ENCODE results near the gene SIGLEC12.
"Not testable (repeated sequence)": the region's sequence is repeated elsewhere in the genome, so short reads cannot be mapped to it uniquely, and the experiment has no call there.

Gene SIGLEC12

DNA sequence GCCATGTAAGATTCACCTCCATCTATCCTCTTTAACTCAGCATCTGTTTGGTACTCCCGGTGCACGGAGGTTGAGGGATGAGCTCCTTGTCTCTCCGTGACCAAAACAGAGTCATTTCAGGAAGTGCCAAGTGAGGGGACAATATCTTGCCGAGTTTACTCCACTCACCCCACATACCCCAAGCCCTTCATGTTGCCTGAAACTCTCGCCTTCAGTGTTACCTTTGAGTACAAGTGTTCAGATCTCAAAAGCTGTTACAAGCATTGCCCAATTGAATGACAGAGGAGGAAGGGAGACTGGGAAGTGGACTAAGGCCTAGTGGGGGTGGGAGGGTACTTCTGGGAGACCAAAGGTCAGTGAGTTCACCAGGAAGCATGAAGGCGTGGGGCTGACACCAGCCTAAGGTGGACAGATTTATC, 6.0 kb upstream of the SIGLEC12 start:
- H3K36me3 Mint-ChIP-seq = peaks cover 6% of the 10 kb centered on the region
- H3K4me1 Mint-ChIP-seq (ENCODE audit: low read depth) = peaks cover 3% of the 10 kb centered on the region
- H3K9me3 Mint-ChIP-seq (ENCODE audit: low read depth) = peaks cover 5% of the 10 kb centered on the region
- H3K27ac Mint-ChIP-seq = no peak overlapping the region
- no peak overlapping the region for H3K4me3 Mint-ChIP-seq
- H3K27me3 Mint-ChIP-seq = peaks cover 5% of the 10 kb centered on the region

DNA sequence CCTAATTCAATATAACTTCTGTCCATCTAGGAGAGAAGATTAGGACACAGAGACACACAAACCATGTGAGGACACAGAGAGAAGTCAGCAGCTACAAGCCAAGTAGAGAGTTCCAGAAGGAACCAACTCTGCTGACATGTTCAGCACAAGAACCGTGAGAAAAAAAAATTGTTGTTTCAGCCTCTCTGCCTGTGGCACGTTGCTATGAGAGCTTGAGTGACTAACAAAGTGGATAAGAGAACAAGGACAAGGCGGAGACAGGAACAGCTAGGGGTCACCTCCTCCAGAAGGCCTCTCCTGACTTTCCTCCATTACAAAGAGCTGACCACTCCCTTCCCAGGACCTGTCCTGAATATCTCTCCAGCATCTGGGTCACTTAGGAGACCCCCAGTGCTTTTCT, 5.6 kb upstream of the SIGLEC12 start:
- Mint-ChIP-seq H3K4me3 (no peak overlapping the region), H3K4me1 (ENCODE audit: low read depth) (peaks cover 4% of the 10 kb centered on the region), H3K27me3 (peaks cover 5% of the 10 kb centered on the region), H3K27ac (no peak overlapping the region), H3K9me3 (ENCODE audit: low read depth) (peaks cover 5% of the 10 kb centered on the region), H3K36me3 (peaks cover 6% of the 10 kb centered on the region)

DNA sequence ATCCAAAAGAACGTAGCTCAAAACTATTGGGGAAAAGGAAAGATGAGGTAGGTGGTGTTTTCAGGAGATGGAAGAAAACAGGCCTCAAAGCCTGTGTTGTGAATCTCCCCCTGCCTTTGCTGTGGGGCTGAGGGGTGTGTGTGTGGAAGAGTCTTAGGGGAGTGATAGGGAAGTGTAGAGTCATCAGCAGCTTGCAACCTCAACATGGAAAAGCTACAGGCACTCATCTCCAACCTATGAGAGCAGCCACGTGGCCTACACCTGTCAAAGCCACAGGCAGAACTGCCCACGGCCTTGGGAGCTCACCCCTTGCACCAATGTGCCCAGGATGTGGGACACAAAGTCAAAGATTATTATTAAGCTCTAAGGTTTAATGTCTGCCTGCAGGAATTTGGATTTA, 4.3 kb upstream of the SIGLEC12 start:
- H3K27me3 Mint-ChIP-seq = peaks cover 4% of the 10 kb centered on the region
- peaks cover 6% of the 10 kb centered on the region for H3K36me3 Mint-ChIP-seq
- peaks cover 15% of the 10 kb centered on the region for H3K4me1 Mint-ChIP-seq (ENCODE audit: low read depth)
- H3K27ac Mint-ChIP-seq = no peak overlapping the region
- no peak overlapping the region for H3K4me3 Mint-ChIP-seq
- peaks cover 5% of the 10 kb centered on the region for H3K9me3 Mint-ChIP-seq (ENCODE audit: low read depth)

DNA sequence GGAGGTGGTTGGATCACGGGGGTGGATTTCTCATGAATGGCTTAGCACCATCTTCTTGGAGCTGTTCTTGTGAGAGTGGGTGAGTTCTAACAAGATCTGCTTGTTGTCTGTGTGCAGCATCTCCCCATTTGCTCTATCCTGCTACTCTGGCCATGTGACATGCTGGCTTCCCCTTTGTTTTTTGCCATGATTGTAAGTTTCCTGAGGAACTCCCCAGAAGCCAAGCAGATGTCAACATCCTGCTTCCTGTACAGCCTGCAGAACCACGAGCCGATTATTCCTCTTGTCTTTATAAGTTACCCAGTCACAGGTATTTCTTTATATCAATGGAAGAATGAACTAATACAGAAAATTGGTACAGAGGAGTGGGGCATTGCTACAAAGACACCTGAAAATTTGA, 2.3 kb upstream of the SIGLEC12 start:
- Mint-ChIP-seq H3K27ac (no peak overlapping the region), H3K9me3 (ENCODE audit: low read depth) (peaks cover 5% of the 10 kb centered on the region), H3K27me3 (no peaks in the 10 kb centered on the region), H3K4me1 (ENCODE audit: low read depth) (peaks cover 15% of the 10 kb centered on the region), H3K4me3 (no peak overlapping the region), H3K36me3 (peaks cover 6% of the 10 kb centered on the region)

DNA sequence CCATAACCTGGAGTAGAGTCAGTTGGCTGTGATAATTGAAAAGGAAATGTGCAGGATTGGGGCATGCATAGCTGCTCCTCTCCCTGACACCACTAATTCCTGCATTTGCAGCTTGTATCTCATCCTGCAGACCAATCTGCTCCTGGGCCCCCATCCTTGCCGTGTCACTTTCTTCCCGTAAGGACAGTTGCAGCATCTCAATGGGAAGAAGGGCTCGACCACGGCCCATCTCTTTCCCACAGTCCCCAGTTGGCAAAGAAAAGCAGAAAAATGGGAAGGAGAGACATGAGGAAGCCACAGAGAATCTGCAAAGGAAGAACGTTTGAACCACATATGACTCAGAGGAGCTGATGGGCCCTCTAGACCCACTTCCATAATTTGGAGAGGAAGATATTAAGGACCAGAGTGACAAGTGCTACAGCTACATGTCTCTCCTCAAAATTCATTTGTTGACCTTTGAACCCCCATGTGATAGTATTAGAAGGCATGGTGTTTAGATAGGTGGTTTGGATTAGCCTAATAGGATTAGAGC, 1.8 kb upstream of the SIGLEC12 start:
- Mint-ChIP-seq H3K4me1 (ENCODE audit: low read depth) (peaks cover 15% of the 10 kb centered on the region), H3K9me3 (ENCODE audit: low read depth) (peaks cover 5% of the 10 kb centered on the region), H3K27ac (no peak overlapping the region), H3K27me3 (no peaks in the 10 kb centered on the region), H3K36me3 (peaks cover 6% of the 10 kb centered on the region), H3K4me3 (no peak overlapping the region)

DNA sequence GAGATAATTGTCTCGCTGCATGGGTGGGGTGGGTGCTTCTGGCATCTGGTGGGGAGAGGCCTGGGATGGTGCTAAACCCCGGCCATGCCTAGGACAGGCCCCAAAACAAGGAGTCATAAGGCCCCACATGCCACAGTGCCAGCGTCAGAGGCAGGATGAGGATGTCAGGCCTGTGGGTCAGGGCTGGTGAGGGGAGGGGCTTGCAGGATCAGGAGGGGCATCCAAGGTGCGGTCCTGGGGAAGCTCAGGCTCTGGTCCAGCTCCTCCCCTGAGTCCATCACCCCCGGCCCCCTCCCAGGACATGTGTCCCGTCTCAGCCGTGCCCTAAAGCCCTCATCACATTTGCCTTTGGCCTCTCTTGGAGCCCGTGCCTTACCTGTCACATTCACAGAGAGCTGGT, 669 bp downstream of the SIGLEC12 start:
- H3K27ac Mint-ChIP-seq; H3K9me3 Mint-ChIP-seq (ENCODE audit: low read depth); H3K27me3 Mint-ChIP-seq; H3K36me3 Mint-ChIP-seq: not testable (repeated sequence)
- Mint-ChIP-seq H3K4me3 (peak overlapping the region; percentile 63), H3K4me1 (ENCODE audit: low read depth) (peaks cover 15% of the 10 kb centered on the region)

DNA sequence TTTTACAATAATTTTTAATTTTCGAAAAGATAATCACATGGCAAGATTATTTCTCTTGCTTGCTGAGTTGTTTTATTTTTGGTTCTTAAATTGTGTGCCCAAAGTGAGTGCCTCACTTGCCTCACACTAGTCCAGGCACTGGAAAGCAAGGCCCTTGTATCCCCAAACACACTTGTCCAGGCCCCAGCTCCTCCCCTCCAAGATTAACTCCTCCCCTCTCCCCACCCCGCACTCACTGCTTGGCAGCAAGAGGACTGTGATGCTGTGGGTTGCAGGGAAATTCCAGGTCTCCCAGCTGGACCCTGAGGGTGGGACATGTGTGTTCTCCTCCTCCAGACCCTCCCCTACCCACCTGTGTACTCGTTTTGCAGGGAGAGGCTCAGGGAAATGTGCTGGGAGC, 3.9 kb downstream of the SIGLEC12 start:
- Mint-ChIP-seq H3K9me3 (ENCODE audit: low read depth) (peaks cover 4% of the 10 kb centered on the region), H3K27ac (no peak overlapping the region), H3K4me1 (ENCODE audit: low read depth) (peaks cover 25% of the 10 kb centered on the region), H3K27me3 (no peaks in the 10 kb centered on the region), H3K4me3 (no peak overlapping the region), H3K36me3 (no peaks in the 10 kb centered on the region)

DNA sequence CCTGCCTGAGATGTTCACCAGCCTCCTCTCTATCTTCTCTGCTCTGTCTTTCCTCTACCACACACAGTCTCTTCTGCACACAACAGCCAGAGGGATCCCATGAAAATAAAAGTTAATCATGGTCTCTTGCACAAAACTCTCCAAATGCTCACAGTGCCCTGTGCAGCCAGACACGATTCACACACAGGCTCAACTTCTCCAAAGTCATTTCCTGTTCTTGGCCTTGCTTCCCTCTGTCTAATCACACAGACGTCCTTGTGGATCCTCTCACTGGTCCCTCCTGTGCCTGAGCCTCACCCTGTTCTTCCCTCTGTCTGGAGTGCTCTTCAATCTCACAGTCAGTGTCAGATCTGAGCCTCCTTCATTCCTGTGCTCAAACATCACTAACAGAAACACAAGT, 7.8 kb downstream of the SIGLEC12 start:
- H3K4me3 Mint-ChIP-seq = no peak overlapping the region
- no peaks in the 10 kb centered on the region for H3K27me3 Mint-ChIP-seq
- peaks cover 3% of the 10 kb centered on the region for H3K36me3 Mint-ChIP-seq
- H3K4me1 Mint-ChIP-seq (ENCODE audit: low read depth) = peaks cover 32% of the 10 kb centered on the region
- peak overlapping the region; percentile 51 for H3K27ac Mint-ChIP-seq
- peaks cover 4% of the 10 kb centered on the region for H3K9me3 Mint-ChIP-seq (ENCODE audit: low read depth)

DNA sequence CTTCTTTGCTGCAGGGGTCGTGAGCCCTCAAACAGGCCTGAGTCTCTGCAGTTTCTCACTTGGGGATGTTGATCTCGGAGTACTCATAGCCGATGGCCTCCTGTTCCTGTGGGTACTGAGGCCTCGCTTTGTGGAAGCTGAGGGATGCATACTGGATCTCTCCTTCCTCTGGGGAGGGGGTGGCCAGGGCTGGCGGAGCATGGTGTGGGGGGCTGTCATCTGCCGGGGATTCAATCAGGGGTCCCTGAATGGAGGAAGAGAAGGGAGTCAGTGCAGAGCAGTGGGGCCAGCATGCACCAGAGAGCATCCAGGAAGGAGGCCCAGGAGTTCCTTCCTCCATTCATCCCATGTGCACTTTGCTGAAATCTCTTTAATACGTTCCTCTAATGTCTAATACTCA, 10.0 kb downstream of the SIGLEC12 start:
- no peak overlapping the region for H3K4me3 Mint-ChIP-seq
- peaks cover 4% of the 10 kb centered on the region for H3K9me3 Mint-ChIP-seq (ENCODE audit: low read depth)
- peaks cover 3% of the 10 kb centered on the region for H3K36me3 Mint-ChIP-seq
- H3K4me1 Mint-ChIP-seq (ENCODE audit: low read depth) = peaks cover 40% of the 10 kb centered on the region
- no peak overlapping the region for H3K27ac Mint-ChIP-seq
- no peaks in the 10 kb centered on the region for H3K27me3 Mint-ChIP-seq

DNA sequence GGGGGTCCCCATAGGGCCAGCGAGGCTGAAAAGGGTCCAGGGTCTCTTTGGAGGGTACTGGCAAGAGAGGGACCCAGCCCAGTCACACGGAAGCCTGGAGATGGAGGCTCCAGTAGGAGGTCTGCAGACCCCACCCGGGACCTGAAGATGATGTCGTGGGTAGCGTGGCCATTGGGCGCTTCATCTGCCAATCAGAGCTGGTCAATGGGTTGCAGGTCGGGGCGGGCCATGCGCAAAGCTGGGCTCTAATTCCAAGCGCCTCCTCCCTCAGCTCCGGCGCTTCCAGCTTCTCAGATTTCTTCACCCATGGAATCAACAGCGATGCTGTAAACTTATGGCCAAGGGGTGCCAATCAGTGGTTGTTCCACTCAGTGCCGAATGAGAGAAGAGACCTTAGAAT, 10.9 kb downstream of the SIGLEC12 start:
- Mint-ChIP-seq H3K4me1 (ENCODE audit: low read depth) (peaks cover 43% of the 10 kb centered on the region), H3K27me3 (no peaks in the 10 kb centered on the region), H3K9me3 (ENCODE audit: low read depth) (peaks cover 8% of the 10 kb centered on the region), H3K36me3 (peaks cover 3% of the 10 kb centered on the region), H3K4me3 (no peak overlapping the region), H3K27ac (no peak overlapping the region)

DNA sequence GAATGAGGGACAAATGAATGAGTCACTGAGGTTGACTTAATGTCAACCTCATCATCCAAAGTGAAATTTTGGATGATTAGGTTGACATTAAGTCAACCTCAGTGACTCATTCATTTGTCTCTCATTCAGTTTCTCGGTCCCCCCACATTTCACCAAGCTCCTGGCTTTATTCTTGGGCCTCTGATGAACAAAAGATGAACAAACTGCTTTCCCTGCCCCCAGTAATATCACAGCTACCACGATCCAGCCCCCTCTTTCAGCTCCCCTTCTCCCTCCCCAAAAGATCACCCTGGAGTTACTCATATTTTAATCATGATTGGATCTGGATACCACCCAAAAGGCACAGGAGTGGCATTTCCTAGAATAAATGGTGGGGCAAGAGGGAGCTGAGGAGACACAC, 12.5 kb downstream of the SIGLEC12 start:
- H3K27me3 Mint-ChIP-seq = no peaks in the 10 kb centered on the region
- H3K4me3 Mint-ChIP-seq = peak overlapping the region; percentile 49
- H3K9me3 Mint-ChIP-seq (ENCODE audit: low read depth) = peaks cover 5% of the 10 kb centered on the region
- H3K27ac Mint-ChIP-seq = peak overlapping the region; percentile 92
- H3K4me1 Mint-ChIP-seq (ENCODE audit: low read depth) = peaks cover 43% of the 10 kb centered on the region
- H3K36me3 Mint-ChIP-seq = peaks cover 3% of the 10 kb centered on the region

DNA sequence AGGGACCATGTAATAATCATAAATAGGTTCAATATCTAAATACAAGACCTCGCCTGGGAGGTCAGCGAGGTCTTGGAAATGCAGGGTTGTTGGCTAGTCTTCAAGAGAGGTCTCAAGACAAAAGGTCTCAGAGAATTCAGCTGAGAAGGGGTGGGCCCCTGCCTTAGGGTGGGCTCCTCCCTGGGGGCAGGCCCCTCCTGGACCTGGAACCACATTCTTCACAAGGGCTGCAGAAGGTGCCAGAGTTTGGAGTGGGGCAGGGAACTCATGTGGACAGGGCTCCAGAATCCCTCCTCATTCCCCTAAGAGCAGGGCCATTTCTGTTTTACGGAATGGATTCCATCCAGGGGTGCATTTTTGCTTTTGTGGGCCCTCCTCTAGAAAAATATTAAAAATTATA, 13.1 kb downstream of the SIGLEC12 start:
- H3K4me1 Mint-ChIP-seq (ENCODE audit: low read depth) = peaks cover 38% of the 10 kb centered on the region
- H3K27ac Mint-ChIP-seq = peak overlapping the region; percentile 71
- H3K36me3 Mint-ChIP-seq = peaks cover 3% of the 10 kb centered on the region
- no peak overlapping the region for H3K4me3 Mint-ChIP-seq
- no peaks in the 10 kb centered on the region for H3K27me3 Mint-ChIP-seq
- H3K9me3 Mint-ChIP-seq (ENCODE audit: low read depth) = peaks cover 5% of the 10 kb centered on the region

DNA sequence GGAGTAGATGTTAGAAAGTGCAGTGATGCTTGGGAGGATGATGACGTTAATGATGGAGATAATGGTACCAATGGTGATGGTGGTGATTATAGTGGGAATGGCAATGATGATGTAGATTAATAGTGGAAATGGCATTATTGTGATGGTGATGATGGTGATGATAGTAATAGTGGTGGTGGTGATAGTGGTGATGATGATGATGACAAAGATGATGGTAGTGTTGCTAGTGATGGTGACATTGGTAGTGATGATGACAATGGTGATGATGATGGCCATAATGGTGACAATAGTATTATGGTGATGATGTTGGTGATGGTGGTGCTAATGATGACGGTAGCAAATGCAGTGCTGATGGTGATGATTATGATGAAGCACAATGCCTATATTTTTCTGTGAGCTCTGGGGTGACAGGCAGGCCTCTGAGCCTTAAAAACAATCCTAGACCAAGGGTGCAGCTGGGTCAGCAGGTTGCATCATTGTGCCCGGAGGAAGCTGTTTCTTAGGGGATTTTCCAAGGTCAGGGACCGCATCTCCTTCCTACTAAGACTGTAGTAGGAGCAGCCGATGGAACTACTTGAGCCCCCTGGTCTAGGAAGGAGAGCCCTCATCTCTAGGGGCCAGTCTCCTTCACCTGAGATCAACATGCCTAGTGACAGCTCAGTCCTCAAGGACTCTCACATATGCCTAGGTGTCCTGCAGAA, 15.5 kb downstream of the SIGLEC12 start:
- Mint-ChIP-seq H3K36me3 (peaks cover under 1% of the 10 kb centered on the region), H3K27ac (no peak overlapping the region), H3K27me3 (peaks cover 3% of the 10 kb centered on the region), H3K4me1 (ENCODE audit: low read depth) (peaks cover 29% of the 10 kb centered on the region), H3K9me3 (ENCODE audit: low read depth) (peaks cover 5% of the 10 kb centered on the region), H3K4me3 (no peak overlapping the region)

DNA sequence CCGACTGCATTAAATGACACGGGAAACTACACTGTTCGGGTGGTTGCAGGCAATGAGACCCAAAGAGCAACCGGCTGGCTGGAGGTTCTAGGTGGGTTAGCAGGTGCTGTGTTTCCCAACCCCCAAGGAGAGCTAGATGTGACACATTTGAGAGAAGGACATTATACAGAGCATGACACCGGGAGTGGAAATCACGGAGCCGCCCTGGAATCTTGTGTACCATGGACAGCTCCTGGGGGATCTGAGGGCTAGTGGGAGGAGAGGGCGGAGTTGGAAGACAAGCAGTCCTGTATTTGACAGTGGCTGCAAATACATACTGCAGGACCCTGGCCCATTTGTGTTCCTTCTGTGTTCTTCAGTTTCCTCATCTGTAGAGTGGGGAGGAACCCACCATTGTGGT, 21.0 kb downstream of the SIGLEC12 start:
- peaks cover 3% of the 10 kb centered on the region for H3K27me3 Mint-ChIP-seq
- H3K27ac Mint-ChIP-seq = peak overlapping the region; percentile 54
- H3K36me3 Mint-ChIP-seq = no peaks in the 10 kb centered on the region
- no peaks in the 10 kb centered on the region for H3K9me3 Mint-ChIP-seq (ENCODE audit: low read depth)
- H3K4me1 Mint-ChIP-seq (ENCODE audit: low read depth) = peaks cover 34% of the 10 kb centered on the region
- H3K4me3 Mint-ChIP-seq = no peak overlapping the region

DNA sequence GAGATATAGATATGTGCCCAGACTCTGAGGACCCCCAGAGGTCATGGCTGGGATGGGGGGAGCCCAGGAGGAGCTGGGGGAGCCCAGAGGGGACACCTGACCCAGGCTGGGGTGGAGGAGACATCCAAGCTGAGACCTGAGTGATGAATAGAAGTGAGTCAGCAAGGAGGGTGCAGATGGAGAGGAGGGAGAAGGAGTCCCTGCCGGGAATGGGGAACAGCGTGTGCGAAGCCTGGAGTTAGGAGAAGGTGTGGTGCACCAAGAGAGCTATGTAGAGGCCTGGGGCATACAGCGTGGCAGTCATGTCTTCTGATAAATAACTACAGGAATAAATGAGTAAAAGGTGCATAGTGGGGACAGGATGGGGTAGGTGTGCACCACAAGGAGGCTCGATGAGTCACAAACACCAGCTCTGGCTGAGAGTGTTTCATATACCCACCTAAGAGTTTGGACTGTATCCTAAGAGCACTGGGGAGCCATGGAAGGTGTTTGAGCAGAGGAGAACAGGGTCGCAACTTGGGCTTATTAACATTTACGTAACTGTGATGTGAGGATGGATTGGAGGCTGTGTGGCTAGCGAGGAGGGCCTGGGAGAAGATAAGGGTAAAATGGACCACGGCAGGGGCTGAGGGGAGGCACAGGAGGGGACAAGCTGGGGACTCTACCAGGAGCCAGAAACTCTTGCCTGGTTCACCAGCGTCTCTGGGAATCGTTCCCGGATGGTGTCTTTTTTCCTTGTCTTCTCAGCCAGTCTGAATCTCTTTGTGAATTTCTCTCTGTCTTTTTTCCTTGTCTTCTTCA, 21.9 kb downstream of the SIGLEC12 start:
- Mint-ChIP-seq H3K4me1 (ENCODE audit: low read depth) (peaks cover 35% of the 10 kb centered on the region), H3K36me3 (no peaks in the 10 kb centered on the region), H3K27ac (peak overlapping the region; percentile 88), H3K4me3 (peak overlapping the region; percentile 48), H3K27me3 (peaks cover 3% of the 10 kb centered on the region), H3K9me3 (ENCODE audit: low read depth) (no peaks in the 10 kb centered on the region)

Data from activated naive CD8-positive, alpha-beta T cell (primary cell).